Occipital lobe (tissue), 2 donors: ENCODE results near the gene AFM. TPM values are rescaled to one million over a fixed set of nuclear protein-coding genes. Genes with fewer than 3 reads are reported as not detected.

Experiments used
- DNase-seq: peaks from one replicate; lab custom pipeline; 2025; lab: John Stamatoyannopoulos, UW
- total RNA-seq: library from RNA; depleted of rRNA; stranded (reverse); fragments of >200 nt; gene quantifications from one replicate; pipeline ENCODE4 v1.2.3, GENCODE V29; 2014

AFM gene
- total RNA-seq, result not detected

GRCh38 chr4:73481358-73481757, at the start of gene AFM:
AFM (plus strand) TSS chr4:73481745; CDS start chr4:73481776, 31 bp downstream.
- DNase-seq, result no peak

- no peak for DNase-seq
Observed at GRCh38 chr4:73431813-73432168, 49.8 kb upstream of the AFM start.

- DNase-seq, result no peak
Observed at GRCh38 chr4:73432169-73433000, 49.2 kb upstream of the AFM start.

- no peak for DNase-seq
Observed at GRCh38 chr4:73433140-73433539, 48.4 kb upstream of the AFM start.

GRCh38 chr4:73434311-73434710, 47.2 kb upstream of the AFM start:
- DNase-seq, result no peak

GRCh38 chr4:73435984-73436383, 45.6 kb upstream of the AFM start, which contains the start of gene AFP:
AFP (plus strand) TSS chr4:73436221; CDS start chr4:73436263, 42 bp downstream.
- no peak for DNase-seq

- DNase-seq, result no peak
Observed at GRCh38 chr4:73436674-73437557, 44.6 kb upstream of the AFM start.

- no peak for DNase-seq
Observed at GRCh38 chr4:73437558-73437956, 44.0 kb upstream of the AFM start.

GRCh38 chr4:73438048-73438447, 43.5 kb upstream of the AFM start:
- no peak for DNase-seq

GRCh38 chr4:73438582-73439215, 42.8 kb upstream of the AFM start:
- no peak for DNase-seq

- DNase-seq, result no peak
Observed at GRCh38 chr4:73439445-73439844, 42.1 kb upstream of the AFM start.

- no peak for DNase-seq
Observed at GRCh38 chr4:73439991-73440390, 41.6 kb upstream of the AFM start.

- DNase-seq, result no peak
Observed at GRCh38 chr4:73440653-73441052, 40.9 kb upstream of the AFM start.

- no peak for DNase-seq
Observed at GRCh38 chr4:73442275-73442674, 39.3 kb upstream of the AFM start.

GRCh38 chr4:73443224-73443623, 38.3 kb upstream of the AFM start:
- DNase-seq, result no peak

GRCh38 chr4:73445383-73446335, 35.9 kb upstream of the AFM start:
- DNase-seq, result peak; percentile 10

GRCh38 chr4:73446336-73446938, 35.1 kb upstream of the AFM start:
- DNase-seq, result no peak

- DNase-seq, result no peak
Observed at GRCh38 chr4:73447671-73448070, 33.9 kb upstream of the AFM start.

- DNase-seq, result no peak
Observed at GRCh38 chr4:73448448-73449203, 32.9 kb upstream of the AFM start.
